Stimulated activated CD4-positive, alpha-beta T cell treated with anti-CD3 and anti-CD28 coated beads, Interleukin-15, amount 100 ng/mL, for 48 hours (primary cell): Measurements from ENCODE around the gene SERTAD2.

ENCODE experiments used
- DNase-seq, 2 donors: peaks; one replicate each; pipeline ENCODE4 v3.0.0-alpha.2; 2020; ENCODE audit warnings: low read depth in 2 of 2

SERTAD2 gene

DNA sequence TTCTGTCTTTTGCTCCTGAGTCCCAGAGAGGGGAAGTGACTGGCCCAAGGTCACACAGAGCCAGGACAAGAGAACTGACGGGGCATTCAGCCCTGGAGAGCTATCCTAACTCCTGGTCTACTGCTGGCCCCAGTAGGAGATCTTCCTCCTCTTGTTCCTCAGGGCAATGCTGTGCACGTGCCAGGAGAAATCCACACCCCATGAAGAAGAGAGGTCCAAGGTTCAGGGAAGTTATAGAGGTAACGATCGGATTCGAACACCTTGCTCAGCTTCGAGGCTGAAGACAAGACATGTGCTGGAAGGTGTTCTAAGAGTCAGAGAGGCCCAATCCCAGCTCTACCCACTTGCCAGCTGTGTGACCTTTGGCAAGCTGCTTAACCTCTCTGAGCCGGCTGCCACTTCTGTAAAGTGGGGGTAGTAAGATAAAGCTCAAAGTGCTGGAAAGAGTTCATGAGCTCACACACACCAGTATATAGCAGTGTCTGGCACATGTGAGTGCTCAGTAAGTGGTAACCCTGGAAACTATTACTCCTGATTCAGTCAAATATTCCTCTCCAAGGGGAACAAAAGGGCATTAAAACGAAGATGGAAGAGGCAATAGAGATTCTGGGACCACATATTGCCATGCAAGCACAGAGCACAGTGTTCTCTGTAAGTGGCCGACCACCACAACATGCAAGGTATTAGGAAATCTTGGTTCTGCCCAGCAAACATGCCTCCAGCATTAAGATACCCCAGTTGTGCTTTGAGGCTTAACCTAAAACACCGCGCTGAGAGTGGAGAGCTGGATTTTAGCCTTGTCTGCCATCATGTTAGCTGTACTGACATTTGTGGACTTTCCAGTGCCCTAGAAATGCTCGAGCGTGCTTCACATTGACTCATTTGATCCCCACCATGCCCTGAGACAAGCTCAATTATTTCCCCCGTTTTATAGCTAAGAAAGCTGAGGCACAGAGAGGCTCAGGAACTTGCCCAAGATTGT, 25.6 kb downstream of the SERTAD2 start:
- DNase-seq: no peak

DNA sequence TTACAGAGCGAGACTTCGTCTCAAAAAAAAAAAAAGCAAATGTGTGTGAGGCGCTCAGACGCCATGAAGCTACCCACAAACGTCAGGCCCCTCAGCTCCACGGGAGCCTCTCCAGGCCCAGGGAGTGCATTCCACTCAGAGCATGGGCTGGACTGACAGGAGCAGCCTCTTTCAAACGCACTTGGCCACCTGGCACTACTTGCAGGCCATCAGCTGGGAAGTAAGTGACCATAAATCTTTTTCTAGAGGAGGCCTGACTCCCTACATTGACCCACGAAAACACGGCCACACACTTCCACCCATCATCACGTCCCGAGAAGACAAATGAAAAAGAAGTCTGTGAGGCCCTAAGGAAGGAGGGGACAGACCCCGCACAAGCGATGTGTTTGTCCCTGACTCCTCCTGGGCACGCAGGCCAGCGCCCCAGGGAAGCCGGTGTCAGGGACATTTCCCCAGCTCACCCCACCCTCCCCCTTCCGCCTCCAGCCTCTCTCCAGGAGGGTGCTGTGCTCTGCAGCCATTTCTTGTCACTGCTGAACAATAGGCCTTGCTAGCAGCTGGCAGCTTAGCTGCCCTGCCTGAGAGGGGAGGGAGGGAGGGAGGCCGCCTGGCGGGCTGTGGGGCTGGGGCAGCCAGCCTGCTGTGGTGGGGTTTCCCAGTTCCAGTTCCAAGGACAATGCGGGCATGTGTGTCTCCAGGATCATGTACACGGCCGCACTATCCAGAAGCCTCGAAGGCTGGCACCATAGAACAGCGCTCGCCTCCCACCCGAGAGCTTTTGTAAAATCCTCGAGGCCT, 26.6 kb downstream of the SERTAD2 start:
- no peak for DNase-seq

DNA sequence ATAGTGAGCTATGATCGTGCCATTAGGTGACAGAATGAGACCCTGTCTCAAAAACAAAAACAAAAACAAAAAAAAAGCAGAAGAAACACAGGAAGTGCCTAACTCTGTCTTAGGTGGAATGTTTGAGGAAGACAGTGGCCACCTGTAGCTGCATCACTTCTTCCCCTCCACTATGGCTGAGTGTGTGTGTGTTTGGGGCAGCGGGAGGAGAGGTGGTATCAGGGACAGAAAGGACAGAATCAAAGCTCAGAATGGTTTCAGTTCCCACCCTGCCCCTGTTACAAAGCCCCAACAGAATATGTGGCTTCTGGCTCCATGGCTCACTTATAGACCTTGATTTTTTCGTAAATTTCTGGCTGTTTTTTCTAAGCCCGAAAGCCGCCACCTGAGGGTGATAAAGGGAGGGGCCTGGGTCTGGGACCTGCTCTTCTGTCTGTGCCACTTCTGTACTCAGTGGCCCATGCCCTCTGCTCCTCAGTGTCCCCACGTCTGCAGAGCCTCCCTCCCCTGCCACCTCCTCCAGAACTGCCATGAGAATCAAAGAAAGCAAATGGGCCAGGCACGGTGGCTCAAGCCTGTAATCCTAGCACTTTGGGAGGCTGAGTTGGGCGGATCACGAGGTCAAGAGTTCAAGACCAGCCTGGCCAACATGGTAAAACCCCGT, 27.4 kb downstream of the SERTAD2 start:
- no peak for DNase-seq

DNA sequence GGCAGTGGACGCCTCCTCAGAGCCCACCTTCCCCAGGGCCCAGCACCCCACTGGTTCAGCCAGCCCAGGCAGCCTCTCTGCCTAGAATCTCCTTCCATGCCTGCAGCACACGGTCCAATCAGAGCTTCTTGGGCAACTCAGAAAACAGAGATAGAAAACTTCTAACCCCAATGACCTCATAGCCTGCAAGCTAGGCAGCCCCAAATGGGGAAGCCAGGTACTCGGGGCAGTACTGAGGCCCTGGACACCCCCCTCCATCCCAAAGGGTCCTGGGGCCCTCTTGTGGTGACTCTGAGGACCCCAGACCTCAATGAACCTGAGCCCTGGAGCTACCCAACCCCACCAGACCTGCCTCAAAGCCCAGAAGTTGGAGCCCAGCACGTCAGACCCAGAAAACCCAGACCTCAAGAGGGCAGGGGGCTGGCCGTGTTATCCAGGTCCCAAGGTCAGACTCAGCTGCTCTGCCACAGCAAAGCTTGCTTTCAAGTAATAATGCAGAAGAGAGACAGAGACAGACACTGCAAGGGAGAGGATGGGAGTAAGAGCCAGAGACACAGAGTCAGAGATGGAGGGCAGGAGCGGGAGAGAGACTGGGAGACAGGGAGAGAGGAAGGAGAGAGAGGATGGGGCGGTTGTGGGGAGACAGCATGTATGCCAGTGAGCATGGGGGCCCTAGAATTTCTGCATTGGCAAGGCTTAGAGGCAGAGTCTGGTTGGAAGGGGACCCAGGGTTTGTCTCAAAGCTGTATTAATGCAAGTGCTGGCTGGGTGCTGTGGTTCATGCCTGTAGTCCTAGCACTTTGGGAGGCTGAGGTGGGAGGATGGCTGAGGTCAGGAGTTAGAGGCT, 28.2 kb downstream of the SERTAD2 start:
- no peak for DNase-seq

DNA sequence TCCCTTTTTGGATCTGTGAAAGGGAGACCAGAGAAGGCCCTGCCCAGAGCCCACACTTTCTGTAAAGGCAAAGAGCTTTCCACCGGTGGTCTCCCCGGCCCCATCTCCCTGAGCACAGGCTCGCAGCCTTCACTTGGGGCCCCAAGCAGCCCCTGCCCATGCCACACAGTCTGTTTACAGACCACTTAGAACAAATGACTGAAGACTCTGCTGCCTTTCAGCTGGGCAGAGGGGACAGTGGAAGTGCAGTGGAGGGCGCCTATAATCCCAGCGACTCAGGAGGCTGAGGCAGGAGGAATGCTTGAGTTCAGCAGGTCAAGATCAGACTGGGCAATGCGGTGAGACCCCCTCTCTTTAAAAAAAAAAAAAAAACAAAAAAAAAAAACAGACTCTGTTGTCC, 28.9 kb downstream of the SERTAD2 start:
- no peak for DNase-seq

DNA sequence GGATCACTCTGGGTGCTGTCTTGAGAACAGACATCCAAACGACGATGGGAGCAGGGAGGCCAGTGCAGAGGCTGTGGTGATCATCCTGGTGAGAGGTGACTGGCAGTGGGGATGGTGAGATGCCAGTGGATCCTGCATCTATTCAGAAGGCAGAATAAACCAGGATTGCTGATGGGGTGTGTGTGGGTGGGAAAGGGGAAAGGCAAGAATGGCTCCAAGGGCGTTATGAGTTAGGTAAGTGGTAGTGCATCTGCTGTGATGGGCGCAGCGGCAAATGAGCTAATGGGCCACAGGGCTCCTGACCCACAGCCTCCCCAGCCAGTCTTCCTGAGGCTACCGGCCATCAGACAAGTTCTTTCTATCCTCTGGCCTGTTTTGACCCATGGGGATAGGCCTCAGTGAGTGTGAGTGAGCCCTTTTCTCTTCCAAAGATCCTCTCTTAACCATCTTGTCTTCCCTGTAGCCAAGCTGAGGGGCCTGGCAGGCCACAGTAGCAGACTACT, 29.6 kb downstream of the SERTAD2 start:
- no peak for DNase-seq

DNA sequence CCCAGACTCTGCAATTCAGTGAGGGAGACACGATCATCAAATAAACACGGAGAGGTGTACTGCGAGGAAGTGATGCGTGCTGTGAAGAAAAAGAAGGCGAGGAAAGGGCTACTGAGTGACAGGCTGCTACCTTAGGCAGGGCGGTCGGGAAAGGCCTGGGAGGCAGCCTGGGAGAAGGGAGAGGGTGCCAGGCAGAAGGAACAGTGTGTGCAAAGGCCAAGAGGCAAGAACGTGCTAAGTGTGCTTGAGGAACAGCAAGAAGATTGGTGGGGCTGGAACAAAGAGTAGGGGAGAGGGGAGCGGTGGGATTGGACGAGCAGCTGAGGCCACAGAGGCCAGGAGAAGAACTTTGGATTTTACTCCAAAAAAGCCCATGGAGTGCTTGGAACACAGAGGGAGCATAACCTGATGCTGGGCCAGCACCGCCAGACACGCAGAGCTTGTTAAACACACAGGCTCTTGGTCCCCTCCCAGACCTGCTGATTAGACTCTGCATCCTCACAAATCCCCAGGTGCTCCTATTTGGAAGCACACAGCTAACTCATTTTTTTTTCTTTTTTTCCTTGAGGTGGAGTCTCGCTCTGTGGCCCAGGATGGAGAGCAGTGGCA, 30.4 kb downstream of the SERTAD2 start:
- no peak for DNase-seq

DNA sequence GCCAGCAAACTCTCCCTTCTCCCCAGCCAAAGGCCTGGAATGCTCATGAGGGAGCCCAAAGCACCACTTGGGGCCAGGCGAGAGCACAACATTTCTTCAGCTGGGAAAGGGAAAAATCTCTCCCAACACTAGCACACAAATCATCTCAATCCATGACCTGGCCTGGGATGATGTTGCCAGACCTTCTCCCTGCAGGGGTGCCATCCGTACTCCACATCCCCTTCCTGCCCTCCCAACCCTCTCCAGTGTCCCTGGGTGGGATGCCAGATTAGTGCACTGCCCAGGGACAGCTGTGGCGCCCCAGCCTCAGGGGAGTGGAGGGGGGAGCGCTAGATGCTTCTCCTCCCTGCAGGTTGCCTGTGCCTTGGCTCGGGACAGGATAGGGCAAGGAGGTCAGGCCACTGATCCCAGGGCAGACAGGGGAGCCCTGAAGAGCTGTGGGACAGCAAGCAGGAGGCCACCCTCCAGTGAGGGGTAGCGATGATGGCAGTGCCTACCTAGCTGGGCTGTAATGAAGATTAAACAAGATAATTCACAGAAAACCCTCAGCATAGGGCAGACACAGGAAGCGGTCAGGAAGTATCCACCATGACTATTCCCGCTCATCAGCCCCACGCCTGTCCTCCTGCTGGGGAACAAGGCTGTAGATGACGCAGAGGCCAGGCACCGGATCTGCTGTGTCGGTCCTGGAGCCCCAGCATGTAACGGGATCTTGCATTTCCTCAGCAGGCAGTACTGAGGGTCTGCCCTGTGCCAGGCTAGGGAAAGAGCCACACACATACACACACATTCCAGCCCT, 31.1 kb downstream of the SERTAD2 start:
- DNase-seq: no peak

DNA sequence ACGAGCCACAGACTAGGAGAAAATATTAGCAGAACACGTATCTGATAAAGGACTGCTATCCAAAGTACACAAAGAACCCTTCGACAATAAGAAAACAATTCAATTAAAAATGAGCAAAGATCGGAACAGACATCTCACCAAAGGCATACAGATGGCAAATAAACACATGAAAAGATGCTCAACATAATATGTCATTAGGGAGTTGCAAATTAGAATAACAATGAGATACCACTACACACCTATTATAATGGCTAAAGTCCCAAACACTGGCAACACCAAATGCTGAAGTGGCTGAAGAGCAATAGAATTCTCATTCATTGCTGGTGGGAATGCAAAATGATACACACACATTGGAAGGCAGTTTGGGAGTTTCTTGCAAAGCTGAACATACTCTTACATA, 33.1 kb downstream of the SERTAD2 start:
- no peak for DNase-seq

DNA sequence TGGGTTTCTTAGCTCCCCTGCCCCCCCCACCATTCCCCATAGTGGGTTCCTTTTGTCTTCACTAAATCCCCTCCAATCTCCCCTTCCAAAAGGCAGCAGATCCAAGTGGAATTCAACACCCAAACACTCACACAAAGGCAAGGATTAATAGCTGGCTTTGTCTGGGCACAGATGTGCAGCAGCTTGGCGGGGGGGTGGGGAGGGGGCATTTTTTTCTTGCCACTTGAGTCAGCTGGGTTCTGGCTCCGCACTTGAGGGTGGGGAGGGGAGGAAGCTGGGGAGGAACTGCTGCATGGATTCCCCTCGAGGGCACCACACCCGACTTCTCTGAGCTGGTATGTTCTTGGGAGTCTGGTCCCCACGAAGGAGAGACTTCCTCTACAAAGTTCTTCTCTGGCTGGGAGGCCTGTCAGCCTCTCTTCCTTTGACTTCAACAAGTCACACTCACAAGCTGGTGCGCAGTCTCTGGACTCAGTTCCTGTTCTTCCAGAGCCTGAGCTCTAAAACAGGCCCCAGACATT, 36.0 kb downstream of the SERTAD2 start:
- DNase-seq: no peak

DNA sequence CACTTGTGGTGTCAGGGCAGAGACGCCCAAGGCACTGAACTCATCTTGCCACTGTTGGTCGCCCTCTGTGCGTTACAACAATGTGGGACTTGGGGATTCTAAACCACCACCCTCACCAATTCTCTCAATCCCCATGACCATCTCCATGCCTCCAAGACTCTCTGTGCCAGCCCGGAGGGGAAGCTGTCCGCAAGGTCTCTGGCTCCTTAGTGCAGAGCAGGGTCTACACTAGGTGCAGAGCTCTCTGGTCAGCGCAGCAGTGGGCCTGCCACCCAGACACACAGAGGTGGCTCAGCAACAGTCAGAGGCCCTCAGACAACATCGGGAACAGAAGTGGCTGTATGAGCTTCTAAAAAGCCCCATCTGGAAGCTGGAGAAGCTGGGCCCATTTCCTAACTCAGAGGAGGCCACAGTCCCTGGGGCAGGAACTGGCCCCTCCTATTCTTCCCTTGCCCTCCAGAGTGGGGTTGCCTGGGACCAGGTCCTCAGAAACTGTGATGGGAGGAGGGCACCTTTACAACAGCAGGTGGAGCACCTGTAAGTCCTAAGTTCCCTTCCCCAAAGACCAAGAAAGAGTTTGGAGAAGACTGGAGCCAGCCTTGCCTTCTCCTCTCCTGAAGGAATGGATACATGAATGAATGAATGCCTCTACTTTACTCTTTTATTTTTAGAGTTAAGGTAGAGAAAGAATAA, 37.7 kb downstream of the SERTAD2 start:
- DNase-seq: no peak

DNA sequence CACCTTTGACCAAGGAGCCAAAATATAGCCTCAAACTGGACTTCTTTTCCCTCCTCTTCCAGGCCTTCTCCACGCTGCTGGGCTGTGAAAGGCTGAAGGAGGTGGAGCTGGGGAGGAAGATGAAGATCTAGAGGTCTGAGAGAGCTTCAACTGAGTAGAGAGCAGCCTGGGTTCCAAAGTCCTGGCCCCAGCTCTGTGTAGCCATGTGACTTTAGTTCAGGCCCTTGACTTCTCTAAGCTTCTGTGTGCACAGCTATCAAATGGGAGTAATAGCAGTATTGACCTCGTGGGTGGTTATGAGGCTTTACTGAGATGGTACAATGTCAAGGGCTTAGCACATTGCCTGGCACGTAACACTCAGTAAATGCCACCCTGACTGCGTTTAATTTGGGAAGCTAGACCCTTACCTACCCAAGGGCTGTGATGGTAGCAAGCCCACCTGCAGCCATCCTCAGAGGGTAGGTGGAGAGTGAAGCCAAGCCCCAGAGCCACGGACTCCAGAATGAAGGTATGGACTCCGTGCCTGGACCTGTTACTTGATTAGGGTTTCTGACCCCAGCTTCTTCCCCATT, 38.4 kb downstream of the SERTAD2 start:
- no peak for DNase-seq

DNA sequence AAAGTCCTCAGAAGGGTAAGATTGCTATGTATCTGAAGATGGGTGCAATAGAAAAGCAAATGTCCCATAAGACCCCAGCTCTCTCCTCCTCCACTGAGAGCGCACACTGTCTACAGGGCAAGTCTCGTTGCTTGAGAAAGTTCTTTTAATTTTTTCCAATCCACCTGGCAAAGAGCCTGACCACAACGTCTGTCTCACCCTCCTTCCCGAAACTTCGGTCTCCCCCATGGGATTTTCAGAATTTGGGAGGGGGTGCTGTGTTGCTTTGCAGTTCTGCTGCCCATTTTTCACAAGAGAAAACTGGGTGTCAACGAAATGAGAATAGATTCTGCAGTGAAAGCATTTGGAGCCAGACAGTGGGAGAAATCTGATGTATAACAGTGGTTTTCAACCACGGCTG, 40.4 kb downstream of the SERTAD2 start:
- DNase-seq: no peak

DNA sequence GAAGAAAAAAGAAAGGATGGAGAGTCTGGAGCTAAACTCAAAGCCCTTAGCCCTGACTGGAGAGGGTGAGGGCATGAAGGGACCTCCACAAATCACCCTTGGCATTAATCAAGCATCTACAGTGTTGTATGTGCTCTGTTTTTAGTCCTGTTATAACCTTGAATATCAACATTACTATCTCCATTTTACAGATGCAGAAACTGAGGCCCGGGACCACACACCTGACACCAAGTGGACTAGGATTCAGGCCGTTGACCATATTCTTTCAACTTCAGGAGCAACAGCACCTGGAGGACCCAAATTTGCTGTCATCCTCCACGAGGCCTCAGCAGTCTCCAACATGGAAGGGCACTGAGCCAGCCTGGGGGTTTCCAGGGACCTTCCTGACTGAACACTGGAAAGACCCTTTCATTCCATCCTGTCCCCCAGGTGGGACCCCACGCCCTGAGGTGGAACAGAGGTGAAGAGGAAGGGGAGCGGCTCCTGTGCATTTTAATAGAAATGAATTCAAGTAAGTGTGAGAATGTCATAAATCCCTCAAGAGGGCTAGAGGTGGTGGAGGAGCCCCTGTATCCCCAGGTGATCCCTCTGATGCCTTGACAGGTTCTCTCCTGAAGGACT, 41.0 kb downstream of the SERTAD2 start:
- DNase-seq: no peak

DNA sequence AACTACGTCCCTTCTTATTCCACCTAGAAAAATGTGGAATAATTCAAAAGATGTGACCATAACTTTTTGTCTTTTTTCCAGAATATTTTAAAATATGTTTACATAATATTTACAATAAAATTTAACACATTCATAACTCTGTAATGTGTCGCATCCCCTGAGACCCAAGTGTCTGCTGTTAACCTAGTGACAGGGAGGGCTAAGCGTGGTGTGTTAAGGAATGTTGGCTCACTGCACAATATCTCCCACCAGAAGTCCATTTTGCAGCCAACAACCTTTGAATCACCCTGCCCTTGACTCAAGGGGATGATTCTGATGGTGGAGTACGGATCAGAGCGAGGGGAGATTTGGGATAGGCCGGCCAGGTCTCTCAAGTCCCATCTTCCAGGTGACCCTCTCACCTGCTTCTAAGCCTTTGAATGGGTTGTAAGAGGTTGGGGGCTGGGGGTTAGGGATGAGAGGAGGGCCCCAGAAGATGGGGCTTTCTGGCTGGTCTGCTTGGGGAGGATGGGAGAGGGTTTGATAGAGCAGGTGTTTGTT, 43.3 kb downstream of the SERTAD2 start:
- no peak for DNase-seq

DNA sequence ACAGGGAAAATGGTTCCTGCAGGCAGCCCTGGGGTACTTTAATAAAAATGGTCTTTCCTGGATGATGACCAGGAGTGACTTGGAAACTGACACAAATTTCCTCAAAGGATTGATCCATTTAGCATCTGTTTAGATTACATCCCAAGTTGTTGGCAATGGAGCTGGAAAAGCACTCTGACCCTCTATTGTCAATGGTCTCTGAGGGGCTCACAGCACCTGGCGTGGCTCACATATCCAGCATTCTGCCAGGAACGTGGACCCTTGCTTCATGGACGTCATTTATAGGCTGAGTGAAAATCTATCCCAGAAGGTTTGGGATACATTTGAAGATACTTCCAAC, 43.8 kb downstream of the SERTAD2 start:
- DNase-seq: no peak

DNA sequence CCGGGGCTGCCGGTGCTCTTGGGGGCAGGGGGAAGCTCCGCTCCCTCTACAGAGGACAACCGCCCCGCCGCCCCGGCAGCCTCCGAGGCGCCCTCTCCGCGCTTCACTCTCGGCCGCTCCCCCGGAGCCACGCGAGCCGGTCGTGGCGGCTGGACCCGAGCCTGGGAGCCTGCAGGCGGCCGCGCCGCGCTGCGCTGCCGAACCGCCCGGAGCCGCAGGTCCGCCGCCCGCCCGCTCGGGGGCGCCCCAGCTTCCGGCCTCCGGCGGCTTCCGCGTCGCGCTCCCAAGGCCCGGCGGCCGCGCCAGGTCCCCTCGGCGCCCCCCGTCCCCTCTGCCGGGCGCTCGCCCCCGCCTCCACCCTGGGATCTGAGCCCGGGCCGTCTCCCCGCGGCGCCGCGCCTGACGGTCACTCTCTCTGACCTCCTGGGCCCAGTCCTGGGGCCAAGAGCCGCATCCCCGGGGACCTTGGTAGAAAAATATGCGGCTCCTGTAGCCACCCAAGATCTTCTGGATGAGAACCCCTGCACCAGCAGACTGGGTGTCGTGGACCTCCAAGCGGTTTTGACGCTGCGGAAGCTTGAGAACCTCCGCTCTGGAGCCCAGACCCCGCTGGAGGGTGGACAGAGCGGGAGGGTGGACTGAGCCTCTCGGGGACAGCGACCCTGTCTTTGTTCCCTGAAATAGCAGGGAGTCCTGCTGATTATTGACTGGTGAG, 44.3 kb downstream of the SERTAD2 start:
- DNase-seq: peak in 1 of 2 donors; percentile 65

DNA sequence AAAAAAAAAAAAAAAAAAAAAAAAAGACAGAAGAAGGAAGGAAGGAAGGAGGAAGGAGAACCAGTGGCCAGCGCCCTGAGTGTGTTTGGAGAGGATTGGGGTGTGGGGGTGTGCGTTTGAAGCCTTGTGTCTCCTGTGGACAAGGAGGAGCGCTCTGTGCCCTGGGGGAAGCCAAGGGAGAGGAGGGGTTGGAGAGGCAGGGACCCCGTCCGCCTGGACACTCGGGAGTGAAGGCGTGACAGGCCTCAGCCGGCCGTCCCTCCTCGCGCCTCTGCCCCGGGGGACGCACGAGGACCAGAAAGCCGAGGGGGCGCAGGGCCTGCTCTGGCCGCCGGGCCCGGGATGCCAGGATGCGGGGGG, 44.9 kb downstream of the SERTAD2 start:
- no peak for DNase-seq
